ENCODE results near the gene TSPAN9.

DNA sequence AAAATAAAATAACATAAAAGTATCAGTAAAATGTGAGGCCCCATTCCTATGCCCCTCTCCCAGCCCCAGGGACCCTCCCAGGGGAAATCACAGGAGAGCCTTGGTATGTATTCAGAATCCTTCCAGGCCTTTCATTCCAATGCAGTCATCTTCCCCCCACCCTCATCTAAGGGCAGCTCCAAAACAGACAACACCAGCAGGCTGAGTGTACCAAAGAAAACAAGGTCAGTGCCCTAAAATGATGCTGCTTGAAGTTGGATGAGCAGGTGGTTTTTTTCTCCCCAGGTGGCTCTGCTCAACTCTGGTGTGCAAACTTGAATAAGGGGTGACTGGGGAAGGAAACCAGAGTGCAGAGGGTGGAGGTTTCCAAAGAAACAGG is 56.2 kb downstream of the TSPAN9 start:
- no peak for TF ChIP-seq CTCF (IDR thresholded peaks at IDR 0.05)
- TF ChIP-seq POLR2A (IDR thresholded peaks at IDR 0.05; ENCODE audit: low read depth) = no peak
- no peak for TF ChIP-seq POLR2AphosphoS5 (IDR thresholded peaks at IDR 0.05)
